HG02981 (cell line): Measurements from ENCODE around the gene RASGEF1B.
"Not testable (repeated sequence)": the region's sequence is repeated elsewhere in the genome, so short reads cannot be mapped to it uniquely, and the experiment has no call there.

Source experiments
- ATAC-seq: cut with Tn5 transposase; IDR thresholded peaks from one replicate; pipeline ENCODE4 v1.9.1; 2021; ENCODE audit warnings: mild to moderate bottlenecking, moderate library complexity; ENCODE audit not compliant: unreplicated experiment

RASGEF1B gene

GRCh38 chr4:81432825-81433224, 38.9 kb downstream of the RASGEF1B start:
- no peak for ATAC-seq

DNA sequence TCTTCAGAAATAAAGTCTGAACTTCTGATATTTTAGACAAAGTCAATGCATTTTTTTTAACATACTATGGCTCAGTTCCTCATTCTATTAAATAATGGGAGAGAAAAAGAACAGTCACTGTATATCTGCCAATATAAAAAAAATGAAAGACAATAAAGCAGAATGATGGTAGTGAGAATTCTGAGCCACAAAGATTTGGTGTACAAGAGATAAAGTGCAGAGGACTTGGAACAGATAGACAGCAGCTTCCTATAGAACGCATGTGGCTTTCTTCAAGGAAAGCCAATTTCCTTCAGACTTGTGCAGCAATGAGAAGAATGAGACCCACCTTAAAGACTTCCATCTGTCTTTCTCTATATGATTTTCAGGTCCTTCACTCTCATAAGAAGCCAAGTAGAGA, 39.7 kb downstream of the RASGEF1B start:
- ATAC-seq, result no peak

DNA sequence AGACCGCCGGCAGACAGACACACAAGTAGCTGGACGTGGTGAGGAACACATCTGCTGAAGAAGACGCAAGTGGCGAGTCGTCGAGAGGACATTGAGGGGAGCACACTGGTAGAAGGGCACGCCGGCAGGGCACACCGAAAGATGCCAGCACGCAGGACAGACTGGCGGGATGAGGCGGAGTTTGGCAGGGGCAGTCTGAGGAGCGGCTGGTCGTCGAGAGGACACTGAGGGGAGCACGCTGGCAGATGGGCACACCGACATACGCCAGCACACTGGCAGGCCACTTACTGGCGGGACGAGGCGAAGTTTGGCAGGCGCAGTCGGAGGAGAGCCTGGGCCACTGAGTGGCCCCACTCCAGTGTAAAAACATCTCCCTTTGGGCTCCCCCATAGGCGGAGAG, 42.1 kb downstream of the RASGEF1B start:
- no peak for ATAC-seq

- no peak for ATAC-seq
Measured at GRCh38 chr4:81429031-81429430, 42.7 kb downstream of the RASGEF1B start.

GRCh38 chr4:81428002-81428401, 43.7 kb downstream of the RASGEF1B start:
- ATAC-seq, result no peak

DNA sequence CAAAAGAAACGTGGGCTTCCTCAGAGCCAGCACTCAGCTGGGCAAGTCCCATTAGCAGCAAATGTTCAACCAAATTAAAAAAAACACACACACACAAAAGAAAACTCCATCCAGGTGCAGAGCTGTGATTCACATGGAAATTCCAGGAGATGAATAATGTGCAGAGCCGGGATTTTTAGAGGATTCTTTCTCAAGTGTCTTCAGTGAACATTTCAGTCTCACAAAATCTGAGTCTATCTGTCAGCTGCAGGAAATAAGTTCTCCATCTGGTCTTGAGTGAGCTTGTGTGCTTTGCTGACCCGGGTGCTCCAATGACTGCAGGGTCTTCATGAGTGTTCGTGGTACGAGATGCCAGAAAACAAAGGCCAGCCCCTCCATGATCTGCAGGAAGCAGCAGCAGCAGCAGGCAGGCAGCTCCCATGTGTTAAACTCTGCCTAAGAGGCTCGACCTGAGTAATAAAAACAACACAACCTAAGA, 44.3 kb downstream of the RASGEF1B start:
- ATAC-seq, result no peak

GRCh38 chr4:81426770-81427289, 44.9 kb downstream of the RASGEF1B start:
- ATAC-seq, result no peak

GRCh38 chr4:81424816-81425755, 46.6 kb downstream of the RASGEF1B start:
- ATAC-seq, result no peak

- no peak for ATAC-seq
Measured at GRCh38 chr4:81424336-81424735, 47.4 kb downstream of the RASGEF1B start.

- ATAC-seq, result no peak
Measured at GRCh38 chr4:81422595-81422994, 49.1 kb downstream of the RASGEF1B start.

GRCh38 chr4:81421346-81422218, 50.1 kb downstream of the RASGEF1B start:
- peak; percentile 99 for ATAC-seq

DNA sequence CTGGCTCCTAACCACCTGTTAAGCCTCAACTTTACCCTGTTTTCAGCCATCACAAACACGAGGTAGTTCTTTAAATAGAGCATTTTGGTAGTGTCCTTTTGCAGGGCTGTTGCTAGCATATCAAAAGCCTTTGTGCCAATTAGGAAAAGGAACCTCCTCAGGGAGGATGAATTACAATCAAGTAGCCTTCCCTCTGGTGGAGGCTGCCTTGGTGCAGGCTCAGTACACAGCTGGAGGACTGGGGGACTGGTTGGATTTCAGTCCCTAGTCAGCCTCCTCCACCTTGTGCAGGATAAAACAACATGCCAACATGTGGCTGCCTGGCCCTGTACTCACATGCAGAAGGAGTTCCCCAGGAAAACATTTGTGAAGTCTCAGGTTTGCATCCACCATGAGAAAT, 53.1 kb downstream of the RASGEF1B start:
- no peak for ATAC-seq

- ATAC-seq, result no peak
Measured at GRCh38 chr4:81412946-81413495, 58.7 kb downstream of the RASGEF1B start.

- no peak for ATAC-seq
Measured at GRCh38 chr4:81410680-81411079, 61.0 kb downstream of the RASGEF1B start.

DNA sequence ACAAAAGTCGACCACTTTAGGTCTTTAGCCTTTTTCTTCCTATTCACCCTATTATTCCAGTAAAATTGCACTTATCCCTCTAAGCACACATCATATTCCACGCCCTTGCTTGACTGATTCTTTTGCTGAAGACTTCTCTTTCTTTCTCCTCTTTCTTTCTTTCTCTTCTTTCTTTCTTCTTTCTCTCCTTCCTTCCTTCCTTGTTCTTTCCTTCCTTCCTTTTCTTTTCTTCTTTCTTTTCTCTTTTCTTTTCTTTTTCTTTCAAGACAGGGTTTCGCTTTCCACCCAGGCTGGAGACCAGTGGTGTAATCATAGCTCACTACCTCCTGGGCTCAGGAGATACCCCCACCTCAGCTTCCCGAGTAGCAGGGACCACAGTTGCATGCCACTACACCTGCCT, 61.9 kb downstream of the RASGEF1B start:
- no peak for ATAC-seq

DNA sequence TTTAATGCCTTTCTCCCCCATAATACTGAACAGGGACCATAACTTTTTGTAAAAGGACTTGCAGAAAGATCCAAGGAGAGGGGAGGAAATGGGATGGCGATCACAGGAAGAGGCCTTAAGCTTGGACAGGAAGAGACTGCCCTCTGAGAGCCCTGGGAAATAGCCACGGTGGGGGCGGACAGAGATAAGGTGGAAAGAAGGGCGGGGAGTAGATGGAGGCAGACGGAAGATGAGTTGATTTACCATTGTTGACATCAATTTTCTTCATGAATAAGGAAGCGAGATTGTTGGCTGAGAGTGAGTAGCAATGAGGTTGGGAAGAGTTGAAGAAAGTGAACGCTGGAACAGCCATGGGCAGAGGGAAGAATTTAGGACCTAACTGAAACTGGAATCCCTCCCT, 63.4 kb downstream of the RASGEF1B start:
- no peak for ATAC-seq

DNA sequence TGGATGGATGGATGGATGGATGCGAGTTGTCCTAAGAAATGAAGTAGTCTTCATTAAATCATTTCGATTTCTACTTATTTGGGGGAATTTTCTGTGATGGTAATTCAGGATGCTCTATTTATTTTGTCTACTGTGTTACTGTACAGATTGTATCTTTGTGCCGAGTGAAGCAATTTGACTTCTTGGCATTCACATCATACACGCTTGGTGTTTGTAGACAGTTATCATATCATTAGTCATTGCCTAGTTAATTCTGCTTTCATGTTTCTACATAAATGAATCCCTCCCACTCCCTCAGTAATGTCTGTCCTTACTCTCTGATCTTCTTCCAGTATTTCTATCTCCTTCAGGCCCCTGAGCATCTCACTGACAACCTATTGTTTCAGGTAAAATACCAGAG, 64.0 kb downstream of the RASGEF1B start:
- no peak for ATAC-seq

GRCh38 chr4:81406481-81406880, 65.2 kb downstream of the RASGEF1B start:
- ATAC-seq, result not testable (repeated sequence)

DNA sequence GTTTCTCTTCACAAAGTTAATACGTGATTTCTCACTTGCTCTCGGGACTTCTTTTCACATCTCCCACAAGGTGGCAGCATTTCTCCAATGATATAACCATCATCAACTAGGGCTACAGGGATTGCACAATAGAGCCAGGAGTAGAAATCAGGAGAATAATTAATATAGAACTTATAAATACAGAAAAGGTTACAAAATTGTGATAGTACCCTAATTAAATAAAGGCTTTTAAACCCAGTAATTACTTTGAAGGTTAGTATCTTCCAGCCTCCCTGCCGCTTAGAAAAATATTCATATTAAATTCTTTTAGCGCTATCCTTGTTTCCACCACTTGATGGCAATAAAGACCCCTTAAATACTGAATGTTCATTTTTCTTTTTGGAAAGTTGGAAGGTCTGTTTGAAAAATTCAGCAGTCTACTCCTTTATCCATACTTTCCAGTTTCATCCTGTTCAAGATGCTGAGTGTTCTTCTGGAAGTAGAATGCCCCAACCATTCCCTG, 65.8 kb downstream of the RASGEF1B start:
- peak; percentile 81 for ATAC-seq

DNA sequence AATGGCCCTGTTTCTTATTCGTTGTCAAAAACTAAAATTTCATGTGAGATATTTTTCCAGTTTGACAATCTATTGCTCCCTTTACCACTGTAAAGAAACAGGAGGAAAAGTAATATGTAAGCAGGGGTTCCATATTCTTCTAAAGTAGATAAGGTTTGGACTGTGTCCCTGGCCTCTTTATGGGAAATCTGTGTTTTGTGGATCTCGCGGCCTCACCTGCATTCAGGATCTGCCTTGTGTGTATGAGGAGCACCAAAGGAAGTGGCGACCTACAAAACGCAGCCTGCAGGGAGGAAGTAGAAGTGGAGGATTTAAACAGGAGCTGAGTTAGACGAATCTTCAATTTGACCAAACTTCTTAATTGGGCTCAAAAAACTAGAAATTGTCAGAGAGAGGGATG, 67.0 kb downstream of the RASGEF1B start:
- ATAC-seq, result no peak

GRCh38 chr4:81404294-81404693, 67.4 kb downstream of the RASGEF1B start:
- ATAC-seq, result no peak
